Measurements from ENCODE around the gene VKORC1.

The VKORC1 gene

GRCh38 chr16:31087481-31087880, 7.1 kb downstream of the VKORC1 start:
- DNase-seq, result no peak
- no peak overlapping the region for H3K4me3 ChIP-seq
- peaks cover 3 to 88% (median 72%) of the 10 kb centered on the region in 3 donors for H3K36me3 ChIP-seq
- no peak overlapping the region for H3K27ac ChIP-seq
- no peaks in the 10 kb centered on the region for H3K27me3 ChIP-seq
- no peaks in the 10 kb centered on the region for H3K9me3 ChIP-seq
- intact Hi-C loops (cut with DNase I; ENCODE audit: low total_unique reads), result no loop called here
- peaks cover 0 to under 1% (median under 1%) of the 10 kb centered on the region in 4 donors for H3K4me1 ChIP-seq
- TF ChIP-seq, protein P1, sequence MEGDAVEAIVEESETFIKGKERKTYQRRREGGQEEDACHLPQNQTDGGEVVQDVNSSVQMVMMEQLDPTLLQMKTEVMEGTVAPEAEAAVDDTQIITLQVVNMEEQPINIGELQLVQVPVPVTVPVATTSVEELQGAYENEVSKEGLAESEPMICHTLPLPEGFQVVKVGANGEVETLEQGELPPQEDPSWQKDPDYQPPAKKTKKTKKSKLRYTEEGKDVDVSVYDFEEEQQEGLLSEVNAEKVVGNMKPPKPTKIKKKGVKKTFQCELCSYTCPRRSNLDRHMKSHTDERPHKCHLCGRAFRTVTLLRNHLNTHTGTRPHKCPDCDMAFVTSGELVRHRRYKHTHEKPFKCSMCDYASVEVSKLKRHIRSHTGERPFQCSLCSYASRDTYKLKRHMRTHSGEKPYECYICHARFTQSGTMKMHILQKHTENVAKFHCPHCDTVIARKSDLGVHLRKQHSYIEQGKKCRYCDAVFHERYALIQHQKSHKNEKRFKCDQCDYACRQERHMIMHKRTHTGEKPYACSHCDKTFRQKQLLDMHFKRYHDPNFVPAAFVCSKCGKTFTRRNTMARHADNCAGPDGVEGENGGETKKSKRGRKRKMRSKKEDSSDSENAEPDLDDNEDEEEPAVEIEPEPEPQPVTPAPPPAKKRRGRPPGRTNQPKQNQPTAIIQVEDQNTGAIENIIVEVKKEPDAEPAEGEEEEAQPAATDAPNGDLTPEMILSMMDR (IDR thresholded peaks at IDR 0.05), result no peak

GRCh38 chr16:31086629-31086906, 8.0 kb downstream of the VKORC1 start:
- no peak for DNase-seq
- Histone ChIP-seq H3K36me3 (peaks cover 3 to 97% (median 74%) of the 10 kb centered on the region in 3 donors), H3K9me3 (no peaks in the 10 kb centered on the region), H3K4me3 (no peak overlapping the region), H3K27me3 (no peaks in the 10 kb centered on the region), H3K27ac (no peak overlapping the region), H3K4me1 (peaks cover 0 to 10% (median 6%) of the 10 kb centered on the region in 4 donors)
- intact Hi-C loops (cut with DNase I; ENCODE audit: low total_unique reads), result no loop called here
- TF ChIP-seq, protein P1 (IDR thresholded peaks at IDR 0.05), result no peak

DNA sequence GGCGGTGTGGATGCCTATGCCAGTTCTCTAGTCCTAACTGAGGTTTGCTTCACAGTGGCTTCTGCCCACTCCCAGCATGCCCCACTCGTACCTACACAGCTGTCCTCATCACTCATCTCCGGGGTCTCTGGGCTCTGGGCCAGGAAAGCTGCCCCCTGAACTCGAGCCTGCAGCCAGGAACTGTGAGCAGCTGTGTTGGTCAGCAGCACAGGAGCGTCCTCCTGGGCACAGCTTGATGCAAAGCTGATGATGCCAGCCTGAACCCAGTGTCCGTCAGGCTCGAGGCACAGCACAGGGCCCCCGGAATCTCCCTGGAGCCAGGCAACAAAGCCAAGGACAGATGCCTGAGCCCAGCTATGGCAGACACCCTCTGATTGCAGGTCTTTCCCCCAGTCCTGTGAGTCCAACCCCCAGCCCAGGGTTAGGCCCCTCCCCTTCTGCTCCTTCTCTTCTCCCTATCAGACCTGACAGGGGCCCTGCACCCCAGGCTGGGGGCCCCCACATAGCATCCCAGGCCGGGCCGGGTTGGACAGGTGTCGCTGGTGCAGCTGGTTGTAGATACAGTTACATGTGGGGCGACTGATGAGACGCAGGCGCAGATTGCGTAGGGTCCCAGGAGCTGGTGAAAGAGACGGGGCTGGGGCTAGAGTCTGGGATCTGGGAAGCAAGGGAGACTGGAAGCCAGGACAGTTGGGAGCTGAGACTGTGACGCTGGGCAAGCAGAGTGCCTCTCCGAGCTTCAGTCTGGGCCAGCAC, 8.5 kb downstream of the VKORC1 start:
- intact Hi-C loops (cut with DNase I; ENCODE audit: low total_unique reads), result no loop called here
- peaks cover 0 to 12% (median 7%) of the 10 kb centered on the region in 4 donors for H3K4me1 ChIP-seq
- H3K27me3 ChIP-seq, result no peaks in the 10 kb centered on the region
- peaks cover 7 to 97% (median 75%) of the 10 kb centered on the region in 3 donors for H3K36me3 ChIP-seq
- H3K27ac ChIP-seq, result no peak overlapping the region
- no peak for DNase-seq
- H3K4me3 ChIP-seq, result no peak overlapping the region
- TF ChIP-seq, protein P1 (IDR thresholded peaks at IDR 0.05), result no peak
- no peaks in the 10 kb centered on the region for H3K9me3 ChIP-seq

- TF ChIP-seq, protein P1 (IDR thresholded peaks at IDR 0.05), result no peak
- H3K9me3 ChIP-seq, result no peaks in the 10 kb centered on the region
- no peak overlapping the region for H3K27ac ChIP-seq
- DNase-seq, result no peak
- intact Hi-C loops (cut with DNase I; ENCODE audit: low total_unique reads), result no loop called here
- H3K27me3 ChIP-seq, result no peaks in the 10 kb centered on the region
- H3K4me3 ChIP-seq, result no peak overlapping the region
- H3K4me1 ChIP-seq, result peaks cover 0 to 12% (median 7%) of the 10 kb centered on the region in 4 donors
- peaks cover 10 to 97% (median 75%) of the 10 kb centered on the region in 3 donors for H3K36me3 ChIP-seq
These were observed 9.2 kb downstream of the VKORC1 start for GRCh38 chr16:31085411-31085810.

DNA sequence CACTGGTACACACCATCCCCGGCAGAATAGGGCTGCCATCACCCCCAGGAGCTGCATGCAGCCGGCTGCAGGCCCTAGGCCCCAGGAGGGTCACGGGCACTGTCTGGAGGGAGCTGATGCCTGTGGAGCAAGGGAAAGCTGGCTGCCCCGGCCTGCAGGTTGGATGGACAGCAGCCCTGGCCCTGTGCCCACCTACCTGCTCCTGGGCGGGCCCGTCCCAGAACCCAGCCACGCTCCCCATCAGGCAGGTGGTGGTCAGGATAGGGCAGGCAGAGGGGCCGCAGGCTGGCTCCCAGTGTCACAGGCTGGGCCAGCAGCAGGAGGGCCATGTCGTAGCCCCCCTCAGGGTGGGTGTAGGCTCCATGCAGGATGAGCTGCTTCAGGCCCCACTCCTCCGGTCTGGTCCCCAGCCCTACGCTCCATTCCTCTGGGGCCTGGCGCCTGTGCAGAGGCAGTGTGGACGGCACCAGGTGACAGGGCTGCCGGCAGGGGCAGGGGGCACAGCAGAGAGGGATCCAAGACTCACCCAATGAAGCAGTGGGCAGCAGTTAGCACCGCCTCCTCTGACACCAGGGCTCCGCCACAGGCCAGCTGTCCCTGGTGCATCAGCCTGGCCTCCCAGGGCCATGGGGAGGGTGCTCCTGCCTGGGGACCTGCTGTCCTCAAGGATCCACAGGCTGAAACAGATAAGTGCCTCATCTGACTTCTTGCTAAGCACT, 9.9 kb downstream of the VKORC1 start:
- DNase-seq, result no peak
- TF ChIP-seq, protein P1 (IDR thresholded peaks at IDR 0.05), result no peak
- Histone ChIP-seq H3K4me3 (no peak overlapping the region), H3K36me3 (peaks cover 15 to 98% (median 80%) of the 10 kb centered on the region in 3 donors), H3K27me3 (no peaks in the 10 kb centered on the region), H3K4me1 (peaks cover 0 to 12% (median 7%) of the 10 kb centered on the region in 4 donors), H3K27ac (no peak overlapping the region), H3K9me3 (no peaks in the 10 kb centered on the region)
- intact Hi-C loops (cut with DNase I; ENCODE audit: low total_unique reads), result no loop called here

Measured in tibial artery (tissue), 4 donors.